Ishikawa (cell line): ENCODE data around the gene BAD.

Source experiments
- CEBPB ChIP-seq: IDR thresholded peaks from 2 replicates; pipeline ENCODE4 v1.6.1; 2012
- EP300 ChIP-seq: IDR thresholded peaks from 2 replicates; pipeline ENCODE4 v1.6.1; 2012; ENCODE audit warnings: borderline replicate concordance
- RAD21 ChIP-seq: IDR thresholded peaks from 2 replicates; pipeline ENCODE4 v1.6.1; 2012; ENCODE audit warnings: low read depth
- REST ChIP-seq: IDR thresholded peaks from 2 replicates; pipeline ENCODE4 v1.6.1; 2012; ENCODE audit warnings: low read depth, mild to moderate bottlenecking
- TAF1 ChIP-seq: IDR thresholded peaks from 2 replicates; pipeline ENCODE4 v1.6.1; 2012; ENCODE audit warnings: low read depth, mild to moderate bottlenecking
- TCF12 ChIP-seq: IDR thresholded peaks from 2 replicates; pipeline ENCODE4 v1.6.1; 2012; ENCODE audit warnings: low read depth
- YY1 ChIP-seq: IDR thresholded peaks from 2 replicates; pipeline ENCODE4 v1.6.1; 2012; ENCODE audit warnings: low read depth
- TF ChIP-seq, protein P1 (sequence below): IDR thresholded peaks from 2 replicates; pipeline ENCODE4 v1.6.1; 2012

GRCh38 chr11:64317325-64317960 is 33.0 kb upstream of the BAD start, which contains the start of gene TRMT112:
- TF ChIP-seq CEBPB (no peak), RAD21 (no peak), TAF1 (peak; percentile 88), REST (no peak), YY1 (peak; percentile 69; the same call in 1 of the 2 replicates), EP300 (peak; percentile 4; the same call in 1 of the 2 replicates), TCF12 (no peak)
- TF ChIP-seq, protein P1, sequence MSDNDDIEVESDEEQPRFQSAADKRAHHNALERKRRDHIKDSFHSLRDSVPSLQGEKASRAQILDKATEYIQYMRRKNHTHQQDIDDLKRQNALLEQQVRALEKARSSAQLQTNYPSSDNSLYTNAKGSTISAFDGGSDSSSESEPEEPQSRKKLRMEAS: peak; percentile 56; the same call in 1 of the 2 replicates
